T-helper 1 cell treated with Interleukin-12 subunit alpha and Interleukin-12 subunit beta and Interleukin-4 antibody, amounts not matched to agents 30 μg/mL and 1 μg/mL, for 36 hours (primary cell): ENCODE measurements around the gene TYSND1.
A peak's percentile ranks its signal among the peaks of the same experiment; 100 is the strongest.

Experiments used
- H3K27ac Mint-ChIP-seq: one replicate; pipeline ENCODE4 v1.8.0; 2021; ENCODE audit warnings: mild to moderate bottlenecking, mixed read lengths
- H3K27me3 Mint-ChIP-seq: one replicate; pipeline ENCODE4 v1.8.0; 2021; ENCODE audit warnings: low read depth, mixed read lengths
- H3K36me3 Mint-ChIP-seq: one replicate; pipeline ENCODE4 v1.8.0; 2021; ENCODE audit warnings: low read depth, mixed read lengths
- H3K4me1 Mint-ChIP-seq: one replicate; pipeline ENCODE4 v1.8.0; 2021; ENCODE audit warnings: low read depth, mixed read lengths
- H3K4me3 Mint-ChIP-seq: one replicate; pipeline ENCODE4 v1.8.0; 2021; ENCODE audit warnings: mild to moderate bottlenecking, moderate library complexity, mixed read lengths
- H3K9me3 Mint-ChIP-seq: one replicate; pipeline ENCODE4 v1.8.0; 2021; ENCODE audit warnings: mixed read lengths

TYSND1 gene

DNA sequence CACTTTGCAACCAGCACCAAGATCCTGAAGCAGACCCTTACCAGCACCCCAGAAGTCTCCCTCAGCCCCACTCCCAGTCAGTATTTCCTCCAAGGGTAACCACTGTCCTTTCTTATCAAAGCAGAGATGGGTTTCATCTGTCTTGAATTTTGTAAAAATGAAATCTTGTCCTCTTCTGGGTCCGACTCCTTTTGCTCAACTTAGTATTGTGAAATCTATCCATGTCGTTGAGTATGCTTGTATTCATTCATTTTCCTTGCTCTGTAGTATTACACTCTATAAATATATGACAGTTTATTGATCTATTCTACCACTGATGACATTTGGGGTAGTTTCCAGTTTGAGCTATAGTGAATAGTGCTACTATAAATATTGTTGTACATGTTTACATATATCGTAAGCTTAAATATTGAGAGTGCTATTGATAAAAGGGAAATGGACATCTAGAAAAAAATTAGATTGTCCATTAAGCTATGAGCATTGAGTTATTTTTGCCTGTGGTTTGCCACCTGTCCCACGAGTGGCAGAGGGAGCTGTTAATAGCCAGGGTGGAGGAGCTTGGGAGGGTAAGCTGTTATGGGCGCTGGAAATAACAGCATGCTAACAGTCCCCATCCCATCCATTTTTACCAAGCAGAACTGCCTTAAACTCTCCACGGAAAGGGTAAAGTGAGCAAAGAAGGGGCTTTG, 50.3 kb downstream of the TYSND1 start:
- Mint-ChIP-seq H3K9me3 (no peaks in the 10 kb centered on the region), H3K36me3 (no peaks in the 10 kb centered on the region), H3K4me3 (no peak overlapping the region)

DNA sequence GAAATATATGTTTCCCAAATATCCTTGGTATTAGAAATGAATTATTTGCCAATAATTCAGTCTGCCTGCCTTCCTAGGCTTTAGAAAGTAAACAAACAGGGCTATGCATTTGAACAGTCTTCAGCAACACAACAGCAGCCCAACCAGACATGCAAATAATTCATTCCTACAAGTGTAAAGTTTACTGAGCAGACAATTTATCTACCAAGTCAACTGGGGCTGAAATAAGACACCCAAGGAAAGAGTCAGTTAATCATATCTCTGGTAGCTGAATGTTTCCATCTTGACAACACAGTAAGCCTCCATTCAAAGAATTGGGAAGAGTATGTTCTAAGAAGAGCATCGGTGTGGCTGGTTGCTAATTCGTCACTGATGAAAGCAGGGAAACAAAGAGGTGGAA, 52.2 kb downstream of the TYSND1 start:
- no peaks in the 10 kb centered on the region for H3K9me3 Mint-ChIP-seq
- H3K4me1 Mint-ChIP-seq: peaks cover 16% of the 10 kb centered on the region
- H3K4me3 Mint-ChIP-seq: no peak overlapping the region
- H3K27ac Mint-ChIP-seq: no peak overlapping the region
- no peaks in the 10 kb centered on the region for H3K36me3 Mint-ChIP-seq
- peaks cover 3% of the 10 kb centered on the region for H3K27me3 Mint-ChIP-seq

More for the DNA sequence above, 50.3 kb downstream of the TYSND1 start:
- peaks cover 3% of the 10 kb centered on the region for H3K27me3 Mint-ChIP-seq
- no peak overlapping the region for H3K27ac Mint-ChIP-seq
- H3K4me1 Mint-ChIP-seq: peaks cover 16% of the 10 kb centered on the region

DNA sequence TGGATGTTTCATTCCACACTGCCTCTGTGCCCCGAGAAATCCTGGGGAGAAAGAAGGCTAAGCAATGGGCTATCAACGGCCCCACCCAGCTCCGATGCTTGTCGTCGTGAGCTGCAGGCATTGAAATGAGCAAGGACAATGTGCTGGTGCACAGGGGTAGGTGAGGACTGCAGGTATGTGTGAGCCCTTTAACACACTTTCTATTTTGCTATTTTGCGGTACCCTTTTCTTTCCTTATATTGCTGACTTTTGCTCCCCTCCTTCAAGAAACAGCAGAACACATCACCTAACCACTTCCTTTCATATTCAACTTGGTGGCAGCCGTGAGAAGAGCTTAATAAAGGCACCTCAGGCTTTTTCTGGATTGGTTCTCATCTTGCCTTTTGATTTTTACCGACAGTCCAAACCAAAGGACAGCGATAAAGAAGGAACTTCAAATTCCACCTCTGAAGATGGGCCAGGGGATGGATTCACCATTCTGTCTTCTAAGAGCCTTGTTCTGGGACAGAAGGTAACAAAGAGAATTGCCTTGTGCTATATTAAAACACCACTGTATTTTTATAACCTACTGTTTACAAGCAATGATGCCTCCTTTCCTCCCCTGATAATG, 53.1 kb downstream of the TYSND1 start:
- Mint-ChIP-seq H3K27me3 (peaks cover 3% of the 10 kb centered on the region), H3K4me3 (peak overlapping the region; percentile 77), H3K36me3 (no peaks in the 10 kb centered on the region), H3K27ac (peak overlapping the region; percentile 75), H3K4me1 (peaks cover 16% of the 10 kb centered on the region), H3K9me3 (no peaks in the 10 kb centered on the region)

GRCh38 chr10:70092389-70092718, 54.1 kb downstream of the TYSND1 start:
- Mint-ChIP-seq H3K36me3 (no peaks in the 10 kb centered on the region), H3K9me3 (no peaks in the 10 kb centered on the region), H3K4me1 (peaks cover 16% of the 10 kb centered on the region), H3K27ac (peak overlapping the region; percentile 85), H3K27me3 (peaks cover 3% of the 10 kb centered on the region), H3K4me3 (peak overlapping the region; percentile 77)

- Mint-ChIP-seq H3K27me3 (peaks cover 3% of the 10 kb centered on the region), H3K4me1 (peaks cover 16% of the 10 kb centered on the region), H3K4me3 (no peak overlapping the region), H3K27ac (no peak overlapping the region), H3K36me3 (no peaks in the 10 kb centered on the region), H3K9me3 (no peaks in the 10 kb centered on the region)
Observed at GRCh38 chr10:70090951-70091350, 55.5 kb downstream of the TYSND1 start.

DNA sequence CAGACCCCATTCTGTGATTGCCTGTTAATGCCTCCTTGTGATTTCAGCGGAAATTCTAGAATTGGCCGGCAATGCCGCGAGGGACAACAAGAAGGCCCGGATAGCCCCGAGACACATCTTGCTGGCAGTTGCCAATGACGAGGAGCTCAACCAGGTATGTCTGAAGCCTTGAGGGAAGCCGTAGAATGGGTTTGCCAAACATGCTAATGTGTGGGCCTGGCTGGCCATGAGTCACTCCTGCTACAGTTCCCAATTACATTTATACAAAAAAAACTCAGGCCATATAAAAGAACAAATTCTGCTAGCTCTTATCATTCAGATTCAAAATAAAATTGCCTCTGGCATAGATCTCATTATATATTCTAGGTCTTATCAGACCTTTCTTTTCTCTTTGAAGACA, 56.5 kb downstream of the TYSND1 start:
- H3K4me1 Mint-ChIP-seq: peaks cover 16% of the 10 kb centered on the region
- no peaks in the 10 kb centered on the region for H3K9me3 Mint-ChIP-seq
- no peak overlapping the region for H3K4me3 Mint-ChIP-seq
- H3K27me3 Mint-ChIP-seq: peaks cover 8% of the 10 kb centered on the region
- H3K36me3 Mint-ChIP-seq: no peaks in the 10 kb centered on the region
- H3K27ac Mint-ChIP-seq: no peak overlapping the region

GRCh38 chr10:70088308-70088698, 58.2 kb downstream of the TYSND1 start:
- Mint-ChIP-seq H3K27me3 (peaks cover 9% of the 10 kb centered on the region), H3K4me3 (no peak overlapping the region), H3K27ac (no peak overlapping the region), H3K9me3 (no peaks in the 10 kb centered on the region), H3K4me1 (peaks cover 12% of the 10 kb centered on the region), H3K36me3 (no peaks in the 10 kb centered on the region)
